Measurements from ENCODE around the gene RFFL. TPM values are rescaled to one million over a fixed set of nuclear protein-coding genes. Genes with fewer than 3 reads are reported as not detected.

Gene RFFL
- polyA plus RNA-seq, 1 donor from 2014 or later = 6.6 TPM

- Histone ChIP-seq H3K9me2 (ENCODE audit: insufficient read depth, low read length) (no peaks in the 10 kb centered on the region), H3K9ac (ENCODE audit: low read length) (peak overlapping the region; percentile 80), H3K9me3 (ENCODE audit: low read length) (no peaks in the 10 kb centered on the region), H3K27me3 (ENCODE audit: insufficient read depth, low read depth, low read length) (no peaks in the 10 kb centered on the region), H4K20me1 (ENCODE audit: insufficient read depth) (no peaks in the 10 kb centered on the region), H2AFZ (ENCODE audit: low read depth, low read length) (peak overlapping the region; percentile 60), H3F3A (ENCODE audit: insufficient read depth, low read length, poor library complexity, severe bottlenecking) (no peaks in the 10 kb centered on the region), H3K4me3 (ENCODE audit: low read length) (peak overlapping the region; percentile 96), H3K4me2 (ENCODE audit: low read length) (peak overlapping the region; percentile 94), H3K27ac (ENCODE audit: low read length) (peak overlapping the region; percentile 39), H3K79me2 (replicated peaks; ENCODE audit: insufficient read depth, low read length) (peaks cover 16% of the 10 kb centered on the region), H3K36me3 (ENCODE audit: insufficient read depth, low read length) (no peaks in the 10 kb centered on the region)
- TF ChIP-seq RAD21 (conservative IDR thresholded peaks at IDR 0.05) (no peak), POLR2AphosphoS5 (IDR thresholded peaks at IDR 0.05) (no peak), EZH2 (IDR thresholded peaks at IDR 0.05; ENCODE audit: borderline replicate concordance, insufficient read depth, low read length, poor library complexity, severe bottlenecking) (no peak), CTCF (IDR thresholded peaks at IDR 0.05; ENCODE audit: poor library complexity, severe bottlenecking) (no peak), TAF1 (IDR thresholded peaks at IDR 0.05; ENCODE audit: low read depth) (no peak), MXI1 (conservative IDR thresholded peaks at IDR 0.05; ENCODE audit: poor library complexity, severe bottlenecking) (no peak)
Observed at GRCh38 chr17:35087731-35088355, 24.3 kb upstream of the RFFL start.

- Histone ChIP-seq H3K9ac (ENCODE audit: low read length) (no peak overlapping the region), H3F3A (ENCODE audit: insufficient read depth, low read length, poor library complexity, severe bottlenecking) (no peaks in the 10 kb centered on the region), H3K9me3 (ENCODE audit: low read length) (no peaks in the 10 kb centered on the region), H3K36me3 (ENCODE audit: insufficient read depth, low read length) (no peaks in the 10 kb centered on the region), H2AFZ (ENCODE audit: low read depth, low read length) (no peak overlapping the region), H4K20me1 (ENCODE audit: insufficient read depth) (no peaks in the 10 kb centered on the region), H3K79me2 (replicated peaks; ENCODE audit: insufficient read depth, low read length) (peaks cover 16% of the 10 kb centered on the region), H3K27ac (ENCODE audit: low read length) (no peak overlapping the region), H3K4me3 (ENCODE audit: low read length) (peak overlapping the region; percentile 96), H3K4me2 (ENCODE audit: low read length) (peak overlapping the region; percentile 94), H3K9me2 (ENCODE audit: insufficient read depth, low read length) (no peaks in the 10 kb centered on the region), H3K27me3 (ENCODE audit: insufficient read depth, low read depth, low read length) (no peaks in the 10 kb centered on the region)
- TF ChIP-seq REST (IDR thresholded peaks at IDR 0.05; ENCODE audit: borderline replicate concordance) = no peak
- no peak for TF ChIP-seq EP300 (conservative IDR thresholded peaks at IDR 0.05; ENCODE audit: poor library complexity, severe bottlenecking)
- no peak for TF ChIP-seq MXI1 (conservative IDR thresholded peaks at IDR 0.05; ENCODE audit: poor library complexity, severe bottlenecking)
- TF ChIP-seq CTCF (IDR thresholded peaks at IDR 0.05; ENCODE audit: poor library complexity, severe bottlenecking) = no peak
- TF ChIP-seq RAD21 (conservative IDR thresholded peaks at IDR 0.05) = no peak
- no peak for TF ChIP-seq TAF1 (IDR thresholded peaks at IDR 0.05; ENCODE audit: low read depth)
- no peak for TF ChIP-seq EZH2 (IDR thresholded peaks at IDR 0.05; ENCODE audit: borderline replicate concordance, insufficient read depth, low read length, poor library complexity, severe bottlenecking)
- TF ChIP-seq POLR2AphosphoS5 (IDR thresholded peaks at IDR 0.05) = no peak
- TF ChIP-seq SMC3 (conservative IDR thresholded peaks at IDR 0.05; ENCODE audit: poor library complexity) = no peak
Observed at GRCh38 chr17:35086931-35087573, 23.5 kb upstream of the RFFL start.

All from neural cell (in vitro differentiated cells).